HepG2 (cell line): ENCODE measurements around the gene LYPD8. TPM values are rescaled to one million over a fixed set of nuclear protein-coding genes. Genes with fewer than 3 reads are reported as not detected.

Experiments used
- ATAC-seq: fragments of 200-7000 bp; cut with Tn5 transposase; 3 replicates; pipeline ENCODE4 v1.9.1; 2020; ENCODE audit warnings: mild to moderate bottlenecking, moderate library complexity
- BruUV-seq: library from RNA; stranded (reverse); fragments of 400-500 nt; replicated peaks from 2 replicates; lab custom pipeline; 2021; lab: Mats Ljungman, UMichigan
- CTCF ChIA-PET: fragments of 300-600 bp; formaldehyde crosslinking; extraction: SDS; loops from one replicate; lab custom pipeline; 2021; ENCODE audit warnings: low total read pairs, inconsistent platforms, low intra/inter-chr PET ratio; lab: Yijun Ruan, JAX
- POLR2A ChIA-PET: fragments of 350-600 bp; sonication (Branson Sonifier 250); formaldehyde crosslinking; loops from one replicate; lab custom pipeline; 2020; ENCODE audit warnings: antibody characterized with exemption, inconsistent platforms; lab: Yijun Ruan, JAX
- DNase-seq: peaks from one replicate; pipeline ENCODE4 v3.0.0-alpha.2; 2015; ENCODE audit warnings: low spot score
- FAIRE-seq: peaks from 3 replicates; lab custom pipeline; 2011; peaks lifted over from hg19 to GRCh38; lab: Jason Lieb, UNC
- H2AFZ ChIP-seq: one replicate; pipeline ENCODE4 v1.6.1; 2011; ENCODE audit warnings: low read length, inconsistent platforms
- H3K27ac ChIP-seq: fragments of 300-600 bp; 3 replicates; pipeline ENCODE4 v1.8.0; 2011; ENCODE audit warnings: mixed run types, mild to moderate bottlenecking, mixed read lengths, low read length, inconsistent platforms; ENCODE audit not compliant: insufficient read depth; ENCODE audit errors: extremely low read length
- H3K27me3 ChIP-seq, 2 experiments: fragments of 200-600 bp in 1 of 2; 2 replicates in 1 of 2; 3 replicates in 1 of 2; pipeline versions ENCODE4 v1.6.0 to v1.8.0; 2011; ENCODE audit warnings: low read length in 2 of 2, mild to moderate bottlenecking in 2 of 2, moderate library complexity in 2 of 2, inconsistent platforms in 1 of 2; ENCODE audit not compliant: insufficient read depth in 2 of 2, control insufficient read depth in 1 of 2
- H3K36me3 ChIP-seq, 2 experiments: fragments of 200-600 bp in 1 of 2; replicated peaks in 1 of 2; 2 replicates in 1 of 2; 3 replicates in 1 of 2; pipeline versions ENCODE4 v1.5.1 to v1.8.0; 2011; ENCODE audit warnings: low read length in 2 of 2, inconsistent platforms in 1 of 2; ENCODE audit not compliant: insufficient read depth in 2 of 2, control insufficient read depth in 1 of 2
- H3K4me1 ChIP-seq: 2 replicates; pipeline ENCODE4 v1.5.1; 2012; ENCODE audit warnings: low read length, inconsistent platforms; ENCODE audit not compliant: insufficient read depth
- H3K4me2 ChIP-seq: 2 replicates; pipeline ENCODE4 v1.6.0; 2011; ENCODE audit warnings: low read depth, low read length, inconsistent platforms
- H3K4me3 ChIP-seq, 3 experiments: fragments of 200-600 bp in 1 of 3; sonication (generic), shearing (Covaris generic) in 1 of 3; replicated peaks in 1 of 3; 2 replicates each; pipeline ENCODE4 v1.5.1; 2011 to 2016; ENCODE audit warnings: low read length in 3 of 3, inconsistent platforms in 2 of 3, low read depth in 2 of 3, mild to moderate bottlenecking in 2 of 3, control low read depth in 1 of 3, mixed read lengths in 1 of 3; ENCODE audit not compliant: insufficient read depth in 1 of 3
- H3K79me2 ChIP-seq: one replicate; pipeline ENCODE4 v1.6.1; 2011; ENCODE audit warnings: low read length, inconsistent platforms; ENCODE audit not compliant: insufficient read depth
- H3K9ac ChIP-seq: 2 replicates; pipeline ENCODE4 v1.6.0; 2011; ENCODE audit warnings: mild to moderate bottlenecking, low read depth, low read length, inconsistent platforms; ENCODE audit not compliant: insufficient read depth
- H3K9me3 ChIP-seq: 2 replicates; pipeline ENCODE4 v1.5.1; 2012; ENCODE audit warnings: mild to moderate bottlenecking, low read length
- H4K20me1 ChIP-seq: 2 replicates; pipeline ENCODE4 v1.6.0; 2011; ENCODE audit warnings: inconsistent platforms, mild to moderate bottlenecking, low read length, moderate library complexity; ENCODE audit not compliant: insufficient read depth
- CC2D1A ChIP-seq: sonication (generic); formaldehyde crosslinking; IDR thresholded peaks from 2 replicates; pipeline ENCODE4 v1.8.1; 2023; ENCODE audit warnings: mild to moderate bottlenecking, missing genetic modification reagents
- ETS1 ChIP-seq: sonication (generic); formaldehyde crosslinking; IDR thresholded peaks from 2 replicates; pipeline ENCODE4 v1.4.0; 2020; ENCODE audit warnings: missing genetic modification reagents
- EZH2 ChIP-seq: conservative IDR thresholded peaks from 2 replicates; pipeline ENCODE4 v1.6.1; 2012; ENCODE audit warnings: mild to moderate bottlenecking, low read depth, low read length, moderate library complexity
- GLMP ChIP-seq: sonication (generic); formaldehyde crosslinking; IDR thresholded peaks from 2 replicates; pipeline ENCODE4 v1.9.0; 2021; ENCODE audit warnings: missing genetic modification reagents, mild to moderate bottlenecking, borderline replicate concordance
- NR2F6 ChIP-seq, 2 experiments: IDR thresholded peaks; 2 replicates each; pipeline ENCODE4 v1.6.1; 2016; ENCODE audit warnings: antibody characterized with exemption in 1 of 2, mild to moderate bottlenecking in 1 of 2
- U2AF1 ChIP-seq: fragments of 200-400 bp; formaldehyde crosslinking; optimal IDR thresholded peaks from 2 replicates; pipeline ENCODE3; 2017; ENCODE audit warnings: mild to moderate bottlenecking, low read depth, low read length
- ZBTB37 ChIP-seq: sonication (generic); formaldehyde crosslinking; IDR thresholded peaks from 2 replicates; pipeline ENCODE4 v1.4.0; 2020; ENCODE audit warnings: mild to moderate bottlenecking, missing genetic modification reagents
- ZFAT ChIP-seq: sonication (generic); formaldehyde crosslinking; conservative IDR thresholded peaks from 2 replicates; pipeline ENCODE4 v1.8.1; 2023; ENCODE audit warnings: missing genetic modification reagents, inconsistent platforms
- ZFP62 ChIP-seq: sonication (generic); formaldehyde crosslinking; IDR thresholded peaks from 2 replicates; pipeline ENCODE4 v1.4.0; 2020; ENCODE audit warnings: missing genetic modification reagents
- ZNF160 ChIP-seq: sonication (generic); formaldehyde crosslinking; IDR thresholded peaks from 2 replicates; pipeline ENCODE4 v1.8.0; 2022; ENCODE audit warnings: mild to moderate bottlenecking, inconsistent platforms, missing genetic modification reagents
- ZNF205 ChIP-seq: IDR thresholded peaks from 2 replicates; pipeline ENCODE4 v1.6.1; 2018; ENCODE audit warnings: missing biosample characterization, missing genetic modification reagents
- ZNF580 ChIP-seq: IDR thresholded peaks from 2 replicates; pipeline ENCODE4 v1.6.1; 2016; ENCODE audit warnings: low read depth, borderline replicate concordance
- ZNF781 ChIP-seq: sonication (generic); formaldehyde crosslinking; IDR thresholded peaks from 2 replicates; pipeline ENCODE4 v1.5.1; 2020; ENCODE audit warnings: borderline replicate concordance, mild to moderate bottlenecking, missing genetic modification reagents; ENCODE audit errors: not compliant biosample characterization
- WGBS: methylation state at CpG from one replicate; pipeline ENCODE4 v1.1.6; 2017; ENCODE audit warnings: low lambda C conversion rate; 5-methylcytosine and 5-hydroxymethylcytosine counted together
- in situ Hi-C: cut with HindIII; loops from 2 replicates; pipeline ENCODE4 v1.10.0; 2017; ENCODE audit warnings: low pct_unique_long_range_greater_than_20kb; ENCODE audit not compliant: extremely low pct_ligation_motif_present
- intact Hi-C: fragments of 100-400 bp; cut with micrococcal nuclease; formaldehyde crosslinking; loops from one replicate; pipeline ENCODE4 v1.10.0; 2022; ENCODE audit not compliant: unreplicated experiment
- polyA plus RNA-seq, 8 experiments: library from polyadenylated mRNA; depleted of rRNA in 3 of 8; stranded (reverse) in 7 of 8; unstranded in 1 of 8; fragments of >200 nt; fragmentation: Illumina TruSeq in 4 of 8; extraction: Trizol in 4 of 8; gene quantifications; 2 replicates each; pipeline versions ENCODE4 v1.2.1 to v1.2.3, GENCODE V29; 2011 to 2016; ENCODE audit warnings: low read depth in 4 of 8, missing spikeins in 1 of 8, mixed read lengths in 1 of 8; ENCODE audit not compliant: insufficient read depth in 1 of 8
- total RNA-seq, 5 experiments: library from RNA; depleted of rRNA; stranded (reverse); fragments of >200 nt; fragmentation: Illumina TruSeq; extraction: Trizol; gene quantifications; 2 replicates each; pipeline ENCODE4 v1.2.3, GENCODE V29; 2016; ENCODE audit warnings: low read depth in 1 of 5
- TF ChIP-seq, protein P1 (sequence below): IDR thresholded peaks from 2 replicates; pipeline ENCODE4 v1.6.1; 2016; ENCODE audit warnings: missing compliant biosample characterization, missing genetic modification reagents, borderline replicate concordance

Gene LYPD8
- total and polyA plus RNA-seq, 2 of the 13 experiments (the other 11 are each of a cell fraction or from before 2014, with no cell fraction given), result not detected

GRCh38 chr1:248802454-248802853, 46.9 kb upstream of the LYPD8 start:
- intact Hi-C loops (no loop called here), in situ Hi-C loops (no loop called here)
- Histone ChIP-seq H3K9me3 (no peaks in the 10 kb centered on the region), H3K27me3 (no peaks in the 10 kb centered on the region; a peak in 1 of 5 replicates), H2AFZ (no peak overlapping the region), H4K20me1 (no peaks in the 10 kb centered on the region), H3K27ac (no peak overlapping the region), H3K4me1 (peaks cover 24% of the 10 kb centered on the region), H3K79me2 (no peaks in the 10 kb centered on the region), H3K36me3 (no peaks in the 10 kb centered on the region), H3K4me3 (no peak overlapping the region), H3K4me2 (no peak overlapping the region), H3K9ac (no peak overlapping the region)
- WGBS, result 42% methylated on average over 6 of the region's 6 CpGs
- no peak for DNase-seq
- FAIRE-seq, result no peak
- ChIA-PET POLR2A (no interaction called here), CTCF (no interaction called here)
- no peak for ATAC-seq
- BruUV-seq, result no TSS peak
- no peak for TF ChIP-seq ZNF580 (CRISPR knock-in tag)
- TF ChIP-seq EZH2, result no peak
- no peak for TF ChIP-seq ZNF205 (CRISPR knock-in tag)
- no peak for TF ChIP-seq CC2D1A (CRISPR knock-in tag)
- TF ChIP-seq ZFP62, result no peak

DNA sequence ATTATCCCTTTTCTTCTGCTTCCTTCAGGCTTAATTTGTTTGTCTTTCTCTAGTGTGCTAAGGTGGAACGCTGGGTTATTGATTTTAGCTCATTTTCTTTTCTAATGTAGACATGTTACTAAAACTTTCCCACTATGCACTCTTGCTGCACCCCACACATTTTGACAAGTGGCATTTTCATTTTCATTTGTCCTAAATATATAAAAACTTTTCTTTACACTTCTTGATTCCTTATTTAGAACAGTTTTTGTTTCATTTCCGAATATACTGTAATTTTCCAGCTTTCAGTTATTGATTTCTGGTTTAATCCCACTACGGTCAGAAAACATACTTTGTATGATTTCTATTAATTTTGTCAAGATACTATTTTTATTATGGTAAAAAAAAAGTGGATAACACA, 44.9 kb upstream of the LYPD8 start:
- no peaks in the 10 kb centered on the region for H3K79me2 ChIP-seq
- H4K20me1 ChIP-seq, result no peaks in the 10 kb centered on the region
- H3K27ac ChIP-seq, result no peak overlapping the region
- H3K27me3 ChIP-seq, result no peaks in the 10 kb centered on the region; a peak in 1 of 5 replicates
- no TSS peak for BruUV-seq
- DNase-seq (no peak), FAIRE-seq (no peak), ATAC-seq (no peak)
- no peak overlapping the region for H3K4me3 ChIP-seq
- no peaks in the 10 kb centered on the region for H3K9me3 ChIP-seq
- H3K4me1 ChIP-seq, result peaks cover 11% of the 10 kb centered on the region
- in situ Hi-C loops, result no loop called here
- no peak overlapping the region for H2AFZ ChIP-seq
- H3K9ac ChIP-seq, result no peak overlapping the region
- 29% methylated on average over 3 of the region's 3 CpGs for WGBS
- intact Hi-C loops, result no loop called here
- H3K36me3 ChIP-seq, result no peaks in the 10 kb centered on the region
- H3K4me2 ChIP-seq, result no peak overlapping the region
- ChIA-PET POLR2A (no interaction called here), CTCF (no interaction called here)
- TF ChIP-seq ZNF781 (CRISPR knock-in tag) (no peak), ZFAT (CRISPR knock-in tag) (no peak), NR2F6 (IDR thresholded peaks at IDR 0.05) (no peak), NR2F6 (CRISPR knock-in tag; IDR thresholded peaks at IDR 0.05) (no peak), GLMP (CRISPR knock-in tag) (no peak), ZNF160 (no peak), ZBTB37 (CRISPR knock-in tag) (no peak), ETS1 (CRISPR knock-in tag) (no peak), U2AF1 (no peak)
- TF ChIP-seq, protein P1, sequence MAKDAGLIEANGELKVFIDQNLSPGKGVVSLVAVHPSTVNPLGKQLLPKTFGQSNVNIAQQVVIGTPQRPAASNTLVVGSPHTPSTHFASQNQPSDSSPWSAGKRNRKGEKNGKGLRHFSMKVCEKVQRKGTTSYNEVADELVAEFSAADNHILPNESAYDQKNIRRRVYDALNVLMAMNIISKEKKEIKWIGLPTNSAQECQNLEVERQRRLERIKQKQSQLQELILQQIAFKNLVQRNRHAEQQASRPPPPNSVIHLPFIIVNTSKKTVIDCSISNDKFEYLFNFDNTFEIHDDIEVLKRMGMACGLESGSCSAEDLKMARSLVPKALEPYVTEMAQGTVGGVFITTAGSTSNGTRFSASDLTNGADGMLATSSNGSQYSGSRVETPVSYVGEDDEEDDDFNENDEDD (CRISPR knock-in tag), result no peak
